Mesangial cell (primary cell): Measurements from ENCODE around the gene NDUFB8. TPM values are rescaled to one million over a fixed set of nuclear protein-coding genes. Genes with fewer than 3 reads are reported as not detected.

ENCODE experiments used
- total RNA-seq: library from RNA; depleted of rRNA; stranded (reverse); fragments of >200 nt; gene quantifications from 2 replicates; pipeline ENCODE4 v1.2.3, GENCODE V29; 2015

NDUFB8 gene
- total RNA-seq = 222 TPM in 2 replicates

DNA sequence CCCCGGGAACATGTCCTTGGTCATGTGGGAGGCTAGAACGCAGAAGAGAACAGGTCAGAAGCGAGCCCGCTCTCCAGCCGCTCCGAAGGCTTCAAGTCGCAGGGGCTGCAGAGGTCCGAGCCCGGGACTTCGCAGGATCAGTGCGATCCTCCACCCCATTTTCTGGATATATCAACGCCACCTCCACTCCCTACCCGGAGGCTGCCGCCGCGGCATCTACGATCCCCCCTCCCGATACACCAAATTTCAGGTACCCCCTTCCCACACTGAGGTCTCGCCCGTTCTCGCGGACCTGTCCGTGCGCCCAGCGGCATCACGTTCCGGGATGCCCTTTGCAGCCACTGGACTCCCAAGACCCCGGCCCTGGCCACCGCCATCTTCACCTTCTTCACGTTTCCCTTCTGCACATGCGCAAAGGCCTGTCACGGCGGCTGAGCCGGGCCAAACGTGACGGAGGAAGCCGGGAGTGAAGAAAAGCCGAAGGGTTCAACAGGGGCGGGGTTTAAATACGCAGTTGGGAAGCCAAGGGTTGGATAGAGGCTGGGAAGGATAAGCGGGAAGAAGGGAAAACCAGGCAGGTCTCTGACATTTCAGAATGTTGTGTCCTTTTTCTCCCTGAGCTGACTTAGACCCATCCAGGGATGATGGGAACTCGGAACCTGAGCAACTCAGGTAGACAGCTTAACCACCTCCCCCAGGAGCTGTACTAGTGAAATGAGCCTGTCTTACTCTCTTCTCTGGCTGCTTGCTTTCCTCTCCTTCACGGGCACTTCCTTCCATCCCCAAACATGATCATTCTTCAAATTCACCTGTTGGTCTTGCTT lies at the start of gene NDUFB8:
TSS of gene NDUFB8 (minus strand) at position 397 of the 824 bp plus-strand sequence. CDS start at position 377, 20 bp downstream.

DNA sequence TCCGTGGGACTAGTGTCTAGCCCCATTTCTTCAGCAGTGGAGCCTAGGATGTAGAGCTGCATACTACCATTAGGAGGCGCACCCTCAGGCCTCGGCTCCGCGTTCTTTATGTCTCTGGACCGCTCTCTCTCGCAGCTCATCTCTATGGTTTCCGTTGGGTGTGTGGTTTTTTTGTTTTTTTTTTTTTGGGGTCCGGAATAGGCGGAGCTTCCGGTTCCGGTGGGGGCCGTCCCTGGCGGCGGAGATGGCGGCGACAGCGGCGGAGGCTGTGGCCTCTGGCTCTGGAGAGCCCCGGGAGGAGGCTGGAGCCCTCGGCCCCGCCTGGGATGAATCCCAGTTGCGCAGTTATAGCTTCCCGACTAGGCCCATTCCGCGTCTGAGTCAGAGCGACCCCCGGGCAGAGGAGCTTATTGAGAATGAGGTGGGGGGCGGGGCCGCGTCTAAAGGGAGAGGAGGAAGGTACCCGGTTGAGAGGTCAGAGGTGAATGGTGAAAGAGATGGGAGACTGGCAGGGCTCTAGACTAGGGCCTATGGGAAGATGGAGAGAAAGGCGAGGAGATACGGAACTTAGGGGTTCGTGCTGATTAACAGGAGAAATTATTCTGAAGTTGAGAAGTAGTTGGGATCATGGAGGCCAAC lies 6.2 kb upstream of the NDUFB8 start, which contains the start of gene HIF1AN:
TSS of gene HIF1AN (plus strand) at position 229 of the 639 bp plus-strand sequence. CDS start at position 245, 16 bp downstream.

DNA sequence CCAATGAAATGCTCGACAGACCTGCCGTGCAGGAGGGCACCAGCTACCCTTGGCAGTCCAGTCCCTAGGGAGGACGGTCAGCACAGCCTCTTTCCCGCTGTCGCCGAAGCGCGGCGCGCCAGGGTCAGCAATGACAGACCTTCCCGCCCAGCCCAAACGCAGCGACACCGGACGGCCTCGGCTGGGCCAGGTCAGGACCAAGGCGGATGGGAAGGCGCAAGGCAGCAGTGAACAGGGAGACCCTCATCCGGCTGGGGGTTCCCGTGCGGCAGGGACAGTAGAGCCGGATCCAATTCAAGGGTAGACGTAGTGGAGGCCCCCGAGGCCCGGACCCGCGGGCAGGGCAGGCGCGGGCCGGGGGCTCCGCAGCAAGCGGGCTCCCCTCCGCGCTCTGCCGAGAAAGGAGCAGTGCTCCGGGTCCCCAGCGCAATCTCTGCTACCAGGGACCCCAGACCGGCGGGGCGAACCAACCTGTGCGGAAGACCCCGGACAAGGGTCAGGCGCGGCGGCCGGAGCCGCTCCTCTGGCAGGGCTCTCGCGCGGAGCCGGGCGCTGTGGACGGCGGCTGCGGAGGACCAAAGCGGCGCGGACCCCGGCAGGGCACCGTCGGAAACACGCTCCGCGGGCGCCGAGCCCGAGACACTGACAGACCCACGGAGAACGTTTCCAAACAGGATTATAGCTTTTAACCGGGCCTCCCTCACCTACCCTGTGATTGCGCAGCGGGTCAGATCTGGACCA lies 10.2 kb downstream of the NDUFB8 start, which contains the start of gene SEC31B:
TSS of gene SEC31B (minus strand) at position 551 of the 741 bp plus-strand sequence. CDS start 2,909 bp downstream, outside the sequence.

Other genes with a start within 250 kb of the NDUFB8 start
- gene BLOC1S2, start 243.2 kb downstream of the NDUFB8 start, total RNA-seq = 15.1 and 17.3 TPM in 2 replicates
- gene PKD2L1, start 199.6 kb downstream of the NDUFB8 start, total RNA-seq = not detected in 2 replicates
- gene SCD, start 182.6 kb downstream of the NDUFB8 start, total RNA-seq = 297 and 336 TPM in 2 replicates
- not detected in 2 replicates for gene WNT8B, start 66.9 kb downstream of the NDUFB8 start, total RNA-seq
- 2.3 and 3.3 TPM in 2 replicates for gene SEC31B, start 10.0 kb downstream of the NDUFB8 start, total RNA-seq
- 8.5 and 10.3 TPM in 2 replicates for gene HIF1AN, start 6.1 kb upstream of the NDUFB8 start, total RNA-seq
- 7.0 and 30.9 TPM in 2 replicates for gene PAX2, start 215.7 kb upstream of the NDUFB8 start, total RNA-seq